Right hindlimb (tissue), 1 donor: ENCODE data around the gene ZNF212.
"Not testable (repeated sequence)": the region's sequence is repeated elsewhere in the genome, so short reads cannot be mapped to it uniquely, and the experiment has no call there.

Source experiments
- DNase-seq: peaks from one replicate; pipeline ENCODE4 v3.0.0-alpha.2; 2018

The ZNF212 gene

GRCh38 chr7:149255174-149255573 lies 15.7 kb downstream of the ZNF212 start:
- DNase-seq, result no peak

- DNase-seq, result no peak
These were observed 17.1 kb downstream of the ZNF212 start for GRCh38 chr7:149256568-149256967.

GRCh38 chr7:149257146-149257545 lies 17.7 kb downstream of the ZNF212 start:
- no peak for DNase-seq

GRCh38 chr7:149261316-149261828 lies 21.9 kb downstream of the ZNF212 start:
- no peak for DNase-seq

GRCh38 chr7:149261829-149262617 lies 22.6 kb downstream of the ZNF212 start, which contains the start of gene ZNF783:
TSS of gene ZNF783 (plus strand) at chr7:149262196. CDS start at chr7:149262334, 138 bp downstream.
- peak; percentile 89 for DNase-seq

GRCh38 chr7:149266451-149266850 lies 27.0 kb downstream of the ZNF212 start:
- no peak for DNase-seq

GRCh38 chr7:149267733-149268132 lies 28.3 kb downstream of the ZNF212 start:
- DNase-seq, result no peak

GRCh38 chr7:149274424-149274823 lies 35.0 kb downstream of the ZNF212 start:
- not testable (repeated sequence) for DNase-seq

GRCh38 chr7:149277871-149278270 lies 38.4 kb downstream of the ZNF212 start:
- DNase-seq, result no peak

GRCh38 chr7:149278396-149278795 lies 38.9 kb downstream of the ZNF212 start:
- no peak for DNase-seq

GRCh38 chr7:149279111-149279743 lies 39.8 kb downstream of the ZNF212 start:
- DNase-seq, result no peak

- no peak for DNase-seq
These were observed 40.7 kb downstream of the ZNF212 start for GRCh38 chr7:149280151-149280550.

GRCh38 chr7:149280661-149281507 lies 41.4 kb downstream of the ZNF212 start:
- no peak for DNase-seq

GRCh38 chr7:149281508-149282330 lies 42.3 kb downstream of the ZNF212 start:
- DNase-seq, result no peak

GRCh38 chr7:149282331-149282655 lies 42.8 kb downstream of the ZNF212 start:
- no peak for DNase-seq

- no peak for DNase-seq
These were observed 43.9 kb downstream of the ZNF212 start for GRCh38 chr7:149283321-149283720.

GRCh38 chr7:149284343-149284742 lies 44.9 kb downstream of the ZNF212 start:
- no peak for DNase-seq

- DNase-seq, result peak; percentile 95
These were observed 45.6 kb downstream of the ZNF212 start for GRCh38 chr7:149284850-149285585.

- peak; percentile 62 for DNase-seq
These were observed 46.2 kb downstream of the ZNF212 start for GRCh38 chr7:149285603-149286002.

- no peak for DNase-seq
These were observed 47.5 kb downstream of the ZNF212 start for GRCh38 chr7:149286811-149287400.

GRCh38 chr7:149287622-149288021 lies 48.2 kb downstream of the ZNF212 start:
- no peak for DNase-seq
